OCI-LY1 (cell line): Measurements from ENCODE around the gene AFAP1.

Experiments
- EZH2 ChIP-seq: fragments of 200-600 bp; sonication (generic), shearing (Covaris generic); IDR thresholded peaks from 2 replicates; pipeline ENCODE4 v1.8.0; 2017; ENCODE audit warnings: borderline replicate concordance, mixed run types, mild to moderate bottlenecking, antibody characterized with exemption, low read length, moderate library complexity, mixed read lengths
- TF ChIP-seq, protein P1 (sequence below): fragments of 200-600 bp; sonication (generic), shearing (Covaris generic); IDR thresholded peaks from 2 replicates; pipeline ENCODE4 v1.5.1; 2017; ENCODE audit warnings: mild to moderate bottlenecking, antibody characterized with exemption, low read length, moderate library complexity, mixed read lengths

DNA sequence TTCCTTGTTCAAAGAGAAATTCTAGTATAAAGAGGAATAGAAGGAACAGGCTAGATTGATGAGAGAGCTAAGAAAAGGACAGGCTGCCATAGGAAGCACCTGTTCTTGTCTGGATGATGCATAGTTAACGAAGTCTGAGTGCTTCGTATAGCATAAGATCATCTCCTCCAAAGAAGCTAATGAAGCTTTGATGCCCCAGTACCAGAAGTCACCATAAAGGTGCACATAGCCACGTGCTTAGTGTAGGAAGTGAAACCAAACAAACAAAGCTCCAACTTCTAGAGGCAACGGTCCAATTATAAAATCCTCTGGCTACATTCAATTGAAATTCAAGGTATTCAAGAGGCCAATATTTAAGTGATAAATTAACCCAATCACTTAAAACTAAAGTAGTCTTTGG is 31.0 kb downstream of the AFAP1 start:
- no peak for TF ChIP-seq EZH2
- TF ChIP-seq, protein P1, sequence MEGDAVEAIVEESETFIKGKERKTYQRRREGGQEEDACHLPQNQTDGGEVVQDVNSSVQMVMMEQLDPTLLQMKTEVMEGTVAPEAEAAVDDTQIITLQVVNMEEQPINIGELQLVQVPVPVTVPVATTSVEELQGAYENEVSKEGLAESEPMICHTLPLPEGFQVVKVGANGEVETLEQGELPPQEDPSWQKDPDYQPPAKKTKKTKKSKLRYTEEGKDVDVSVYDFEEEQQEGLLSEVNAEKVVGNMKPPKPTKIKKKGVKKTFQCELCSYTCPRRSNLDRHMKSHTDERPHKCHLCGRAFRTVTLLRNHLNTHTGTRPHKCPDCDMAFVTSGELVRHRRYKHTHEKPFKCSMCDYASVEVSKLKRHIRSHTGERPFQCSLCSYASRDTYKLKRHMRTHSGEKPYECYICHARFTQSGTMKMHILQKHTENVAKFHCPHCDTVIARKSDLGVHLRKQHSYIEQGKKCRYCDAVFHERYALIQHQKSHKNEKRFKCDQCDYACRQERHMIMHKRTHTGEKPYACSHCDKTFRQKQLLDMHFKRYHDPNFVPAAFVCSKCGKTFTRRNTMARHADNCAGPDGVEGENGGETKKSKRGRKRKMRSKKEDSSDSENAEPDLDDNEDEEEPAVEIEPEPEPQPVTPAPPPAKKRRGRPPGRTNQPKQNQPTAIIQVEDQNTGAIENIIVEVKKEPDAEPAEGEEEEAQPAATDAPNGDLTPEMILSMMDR = no peak
